Fibroblast of villous mesenchyme (primary cell): Measurements from ENCODE around the gene DEFB112. TPM values are rescaled to one million over a fixed set of nuclear protein-coding genes. Genes with fewer than 3 reads are reported as not detected.
A peak's percentile ranks its signal among the peaks of the same experiment; 100 is the strongest.

ENCODE experiments used
- DNase-seq: peaks from one replicate; pipeline ENCODE4 v3.0.0-alpha.2; 2010; ENCODE audit warnings: low read depth
- H3K4me3 ChIP-seq: 2 replicates; pipeline ENCODE4 v1.5.1; 2011; ENCODE audit warnings: low read depth, mild to moderate bottlenecking, low read length
- total RNA-seq: library from RNA; depleted of rRNA; stranded (reverse); fragments of >200 nt; gene quantifications from 2 replicates; pipeline ENCODE4 v1.2.3, GENCODE V29; 2012
- TF ChIP-seq, protein P1 (sequence below): IDR thresholded peaks from 2 replicates; pipeline ENCODE4 v1.5.1; 2012; ENCODE audit warnings: low read depth, mild to moderate bottlenecking, low read length; ENCODE audit not compliant: insufficient read depth

The DEFB112 gene, protein sequence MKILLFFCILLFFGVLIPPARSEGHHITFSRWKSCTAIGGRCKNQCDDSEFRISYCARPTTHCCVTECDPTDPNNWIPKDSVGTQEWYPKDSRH
- not detected in 2 replicates for total RNA-seq

DNA sequence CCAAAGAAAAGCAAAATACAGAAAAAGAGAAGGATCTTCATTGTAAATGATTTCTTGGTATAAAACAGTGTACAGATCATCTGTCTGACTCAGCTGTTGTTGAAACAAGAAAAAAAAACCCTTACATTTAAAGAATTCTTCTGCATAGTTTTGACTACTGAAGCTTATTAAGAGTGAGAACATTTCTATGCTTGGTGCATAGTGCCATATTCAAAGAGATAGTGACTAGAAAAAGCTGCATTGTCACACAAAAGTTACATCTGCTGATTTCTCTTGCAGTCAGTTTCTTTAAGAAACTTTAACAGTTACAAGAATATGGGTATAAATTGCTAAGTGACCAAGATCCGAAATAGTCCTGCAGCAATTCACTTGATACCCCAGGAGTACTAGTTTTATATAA is at the start of gene DEFB112:
Gene DEFB112, minus strand, starts transcription at position 101 of the 400 bp plus-strand sequence. Its CDS starts 60 bp downstream, at position 41.
- TF ChIP-seq, protein P1, sequence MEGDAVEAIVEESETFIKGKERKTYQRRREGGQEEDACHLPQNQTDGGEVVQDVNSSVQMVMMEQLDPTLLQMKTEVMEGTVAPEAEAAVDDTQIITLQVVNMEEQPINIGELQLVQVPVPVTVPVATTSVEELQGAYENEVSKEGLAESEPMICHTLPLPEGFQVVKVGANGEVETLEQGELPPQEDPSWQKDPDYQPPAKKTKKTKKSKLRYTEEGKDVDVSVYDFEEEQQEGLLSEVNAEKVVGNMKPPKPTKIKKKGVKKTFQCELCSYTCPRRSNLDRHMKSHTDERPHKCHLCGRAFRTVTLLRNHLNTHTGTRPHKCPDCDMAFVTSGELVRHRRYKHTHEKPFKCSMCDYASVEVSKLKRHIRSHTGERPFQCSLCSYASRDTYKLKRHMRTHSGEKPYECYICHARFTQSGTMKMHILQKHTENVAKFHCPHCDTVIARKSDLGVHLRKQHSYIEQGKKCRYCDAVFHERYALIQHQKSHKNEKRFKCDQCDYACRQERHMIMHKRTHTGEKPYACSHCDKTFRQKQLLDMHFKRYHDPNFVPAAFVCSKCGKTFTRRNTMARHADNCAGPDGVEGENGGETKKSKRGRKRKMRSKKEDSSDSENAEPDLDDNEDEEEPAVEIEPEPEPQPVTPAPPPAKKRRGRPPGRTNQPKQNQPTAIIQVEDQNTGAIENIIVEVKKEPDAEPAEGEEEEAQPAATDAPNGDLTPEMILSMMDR = no peak
- no peak within 1 kb of the TSS for H3K4me3 ChIP-seq

DNA sequence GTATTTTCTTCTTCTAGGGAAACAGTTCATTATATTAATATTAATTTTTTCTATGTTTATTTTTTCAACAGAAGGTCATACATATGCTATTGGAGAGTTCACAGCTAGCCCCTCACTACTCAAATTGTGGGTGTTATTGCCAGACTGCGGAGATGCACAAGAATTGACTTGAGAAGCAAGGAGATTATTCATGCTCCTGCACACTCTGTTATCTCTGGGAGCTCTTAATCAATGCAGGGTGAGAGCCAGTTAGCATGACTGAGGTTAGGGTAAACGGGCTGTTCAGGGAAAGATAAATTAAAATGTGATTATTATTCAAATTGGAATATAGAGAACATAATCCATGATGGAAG is 48.9 kb upstream of the DEFB112 start:
- H3K4me3 ChIP-seq = no peak overlapping the region
- no peak for DNase-seq
- TF ChIP-seq, protein P1 = no peak

More for the DNA sequence above, at the start of gene DEFB112:
- DNase-seq = no peak

DNA sequence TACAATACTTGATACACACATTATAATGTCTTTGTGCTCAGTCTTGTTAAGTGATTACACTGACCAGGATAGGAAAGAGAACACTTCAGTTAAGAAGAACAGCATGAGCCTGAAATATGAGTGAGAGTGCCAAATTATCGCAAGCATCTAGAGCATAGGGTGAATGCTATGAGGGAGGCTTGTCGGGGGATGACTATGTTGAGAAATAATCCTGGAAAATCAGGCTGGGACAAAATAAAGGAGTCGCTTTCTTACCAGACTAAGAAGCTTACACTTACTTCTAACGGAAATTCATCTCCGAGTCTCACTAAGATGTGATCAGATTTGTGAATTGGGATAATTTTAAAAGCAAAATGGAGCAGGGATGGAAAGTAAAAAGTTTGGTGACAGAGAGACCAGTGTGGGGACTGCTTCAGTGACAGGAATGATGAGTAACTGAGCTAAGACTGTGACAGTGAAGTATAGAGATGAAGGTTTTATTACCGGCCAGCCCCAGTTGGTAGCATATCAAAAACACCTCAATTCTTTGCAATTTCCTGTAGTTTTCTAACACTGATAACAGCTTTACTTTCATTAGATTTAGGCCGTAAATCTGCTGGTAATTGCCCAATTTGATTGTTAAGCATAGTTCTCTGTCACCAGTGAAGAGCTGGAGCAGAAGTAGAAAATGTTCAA is 48.4 kb upstream of the DEFB112 start:
- no peak overlapping the region for H3K4me3 ChIP-seq
- TF ChIP-seq, protein P1 = no peak
- no peak for DNase-seq

DNA sequence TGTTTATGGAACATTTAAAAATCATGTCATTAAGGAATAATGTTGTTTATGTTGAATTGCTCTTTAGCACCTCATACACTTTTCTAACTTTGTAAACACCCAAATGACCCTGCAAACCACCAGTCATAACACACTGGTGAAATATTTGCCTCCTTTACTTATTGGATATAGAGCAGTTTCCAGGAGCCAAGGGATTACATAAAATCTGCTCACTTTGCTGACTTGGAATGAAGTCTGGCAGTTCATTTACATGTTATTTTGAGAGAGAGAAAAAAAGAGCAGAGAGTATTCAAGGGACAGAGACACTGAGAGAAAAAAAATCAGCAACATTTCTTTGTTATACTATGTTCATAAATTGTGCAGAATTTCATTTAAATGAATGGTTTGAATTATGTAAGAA is 46.6 kb upstream of the DEFB112 start:
- TF ChIP-seq, protein P1 = no peak
- no peak overlapping the region for H3K4me3 ChIP-seq
- DNase-seq = no peak

DNA sequence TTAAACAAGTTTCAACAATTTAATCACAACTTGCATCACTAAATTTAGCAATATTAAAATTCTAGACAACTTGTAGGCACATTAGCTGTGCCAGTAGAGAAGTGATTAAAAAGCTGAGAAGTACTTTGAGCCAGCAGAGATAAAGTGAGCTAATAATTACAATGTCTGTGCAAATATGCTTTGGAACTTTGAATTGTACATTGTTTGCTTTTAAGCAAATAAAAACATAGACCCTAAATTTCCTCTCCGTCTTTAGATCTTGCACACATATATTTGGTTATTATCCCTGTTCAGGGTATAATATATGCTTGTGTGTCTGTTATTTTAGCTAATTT is 44.2 kb upstream of the DEFB112 start:
- DNase-seq = no peak
- H3K4me3 ChIP-seq = no peak overlapping the region
- TF ChIP-seq, protein P1 = no peak

DNA sequence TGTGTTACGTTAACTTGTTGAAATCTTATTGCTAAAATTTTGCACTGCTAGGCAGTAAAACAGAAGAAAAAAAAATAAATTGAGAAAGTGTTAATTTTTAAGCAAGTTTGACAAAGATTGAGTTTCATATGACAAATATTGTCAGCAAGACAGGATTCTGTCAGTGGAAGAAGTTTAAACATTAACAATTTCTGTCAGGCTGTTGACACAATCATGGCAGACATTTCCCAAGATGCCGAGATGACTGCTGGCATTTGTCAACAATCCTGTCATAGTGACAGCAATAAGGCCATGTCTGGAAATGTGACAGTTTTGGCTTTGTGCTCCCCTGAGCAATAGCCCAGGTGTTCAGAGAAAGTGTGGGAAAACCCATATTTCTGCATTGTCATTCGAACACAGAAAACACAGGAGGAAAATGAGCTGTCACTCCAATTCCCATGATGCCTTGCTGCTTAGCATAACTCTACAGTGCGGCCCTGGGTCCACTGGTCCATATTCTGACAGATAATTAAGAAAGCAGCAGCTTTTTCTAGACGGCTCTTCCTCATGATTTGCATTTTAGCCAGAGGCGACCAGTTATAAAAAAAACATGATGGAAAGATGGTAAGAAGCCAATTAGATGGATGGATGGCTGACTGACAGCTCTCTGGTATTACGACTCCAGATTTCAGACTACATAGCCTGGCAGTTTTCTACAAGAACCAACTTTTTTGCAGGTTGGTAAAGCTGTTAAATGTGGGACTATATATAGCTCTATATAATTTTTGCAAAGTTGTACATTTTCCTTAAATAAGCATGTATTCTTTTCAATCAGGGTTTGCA is 43.6 kb upstream of the DEFB112 start:
- H3K4me3 ChIP-seq = no peak overlapping the region
- no peak for DNase-seq
- TF ChIP-seq, protein P1 = no peak

DNA sequence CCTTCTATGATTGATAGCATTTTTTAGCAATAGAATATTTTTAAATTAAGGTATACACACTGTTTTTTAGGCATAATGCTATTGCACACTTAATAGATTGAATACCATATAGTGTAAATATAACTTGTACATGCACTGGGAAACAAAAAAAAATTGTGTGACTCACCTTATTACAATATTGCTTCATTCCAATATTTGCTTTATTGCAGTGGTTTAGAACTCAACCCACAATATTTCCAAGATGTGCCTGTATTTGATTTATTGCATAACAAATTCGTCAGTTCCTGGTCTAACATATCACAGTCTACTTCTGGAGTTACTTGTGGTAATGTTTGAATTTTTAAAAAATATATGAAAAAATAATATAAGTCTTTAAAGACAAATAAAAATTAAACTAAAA is 41.9 kb upstream of the DEFB112 start:
- H3K4me3 ChIP-seq = no peak overlapping the region
- TF ChIP-seq, protein P1 = no peak
- DNase-seq = peak; percentile 1
